Natural killer cell (primary cell): ENCODE measurements around the gene HADH. TPM values are rescaled to one million over a fixed set of nuclear protein-coding genes. Genes with fewer than 3 reads are reported as not detected.
A peak's percentile ranks its signal among the peaks of the same experiment; 100 is the strongest.

Source experiments
- ATAC-seq, 3 donors: fragments of 150-1000 bp in 2 of 3; fragments of 200-7000 bp in 1 of 3; cut with Tn5 transposase; 1 replicate in 1 of 3; 2 replicates in 2 of 3; pipeline ENCODE4 v1.10.0; 2021; ENCODE audit warnings: mild to moderate bottlenecking in 2 of 3, moderate library complexity in 2 of 3
- DNase-seq, 2 donors: peaks; one replicate each; pipeline versions ENCODE4 v3.0.0 to v3.0.0-alpha.2; 2013 to 2021; ENCODE audit warnings: mixed read lengths in 1 of 2
- H3K27ac ChIP-seq: one replicate; pipeline ENCODE4 v1.5.1; 2013; ENCODE audit warnings: mild to moderate bottlenecking, low read length
- H3K27me3 ChIP-seq: one replicate; pipeline ENCODE4 v1.6.1; 2013; ENCODE audit warnings: low read length; ENCODE audit not compliant: control insufficient read depth, insufficient read depth
- H3K36me3 ChIP-seq: one replicate; pipeline ENCODE4 v1.6.1; 2013; ENCODE audit warnings: low read length; ENCODE audit not compliant: control insufficient read depth, insufficient read depth
- H3K4me1 ChIP-seq: one replicate; pipeline ENCODE4 v1.6.1; 2013; ENCODE audit warnings: low read length; ENCODE audit not compliant: control insufficient read depth, insufficient read depth
- H3K4me3 ChIP-seq: one replicate; pipeline ENCODE4 v1.5.1; 2013; ENCODE audit warnings: low read length
- H3K9me3 ChIP-seq: one replicate; pipeline ENCODE4 v1.6.1; 2013; ENCODE audit warnings: low read length; ENCODE audit not compliant: control insufficient read depth, insufficient read depth
- H3K27ac Mint-ChIP-seq, 2 donors: one replicate each; pipeline ENCODE4 v1.8.0; 2022; ENCODE audit warnings: mild to moderate bottlenecking in 2 of 2, mixed read lengths in 2 of 2, moderate library complexity in 1 of 2
- H3K27me3 Mint-ChIP-seq, 2 donors: one replicate each; pipeline ENCODE4 v1.8.0; 2022; ENCODE audit warnings: low read depth in 2 of 2, mixed read lengths in 2 of 2
- H3K36me3 Mint-ChIP-seq: one replicate; pipeline ENCODE4 v1.8.0; 2022; ENCODE audit warnings: mixed read lengths
- H3K4me1 Mint-ChIP-seq, 2 donors: one replicate each; pipeline ENCODE4 v1.8.0; 2022; ENCODE audit warnings: mixed read lengths in 2 of 2
- H3K4me3 Mint-ChIP-seq: one replicate; pipeline ENCODE4 v1.8.0; 2022; ENCODE audit warnings: mild to moderate bottlenecking, moderate library complexity, mixed read lengths
- H3K9me3 Mint-ChIP-seq, 2 donors: one replicate each; pipeline ENCODE4 v1.8.0; 2022; ENCODE audit warnings: mixed read lengths in 2 of 2
- WGBS: methylation state at CpG from one replicate; pipeline ENCODE4 v1.1.7; 2013; ENCODE audit warnings: missing lambda C conversion rate; ENCODE audit not compliant: insufficient coverage; 5-methylcytosine and 5-hydroxymethylcytosine counted together
- intact Hi-C: fragments of 100-400 bp; cut with micrococcal nuclease; formaldehyde crosslinking; loops from one replicate; pipeline ENCODE4 v1.14.2; 2022
- total RNA-seq, 4 donors: library from RNA; stranded (reverse); fragments of 120-200 nt in 1 of 4; gene quantifications; one replicate each; pipeline versions ENCODE4 v1.2.3 to v1.2.4, GENCODE V29; 2013 to 2022
- TF ChIP-seq, protein P1 (sequence below): fragments of 200-600 bp; IDR thresholded peaks from one replicate; pipeline ENCODE4 v1.8.0; 2022; ENCODE audit warnings: antibody characterized with exemption

The HADH gene
- total RNA-seq, 3 donors from 2014 or later (not counting 1 experiment from before 2014, with no cell fraction given), result 9.1 to 16.5 (median 14.4) TPM

DNA sequence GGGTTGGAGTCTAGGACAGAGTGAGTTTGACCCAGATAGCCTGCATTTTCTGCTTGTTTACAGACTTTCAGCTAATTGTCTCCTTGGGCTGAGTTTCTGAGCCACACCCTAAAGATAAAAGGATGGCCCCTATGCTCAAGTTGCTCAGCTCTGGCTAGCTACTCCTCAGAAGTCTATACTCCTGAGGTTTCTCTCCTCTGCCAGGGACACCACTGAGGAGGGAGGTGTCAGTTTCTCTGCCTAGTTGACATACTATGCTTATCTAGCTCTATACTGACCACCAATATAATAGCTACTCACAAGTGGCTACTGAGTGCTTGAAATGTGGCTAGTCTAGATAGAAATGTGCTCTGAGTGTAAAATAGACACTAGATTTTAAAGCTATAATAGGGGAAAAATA, 23.6 kb downstream of the HADH start:
- intact Hi-C loops, result no loop called here
- Histone ChIP-seq H3K4me1 (peaks cover 3% of the 10 kb centered on the region), H3K27me3 (no peaks in the 10 kb centered on the region), H3K9me3 (no peaks in the 10 kb centered on the region), H3K27ac (no peak overlapping the region), H3K4me3 (no peak overlapping the region), H3K36me3 (peaks cover 16% of the 10 kb centered on the region)
- Mint-ChIP-seq H3K4me3 (no peak overlapping the region), H3K4me1 (peaks cover 4 to 18% of the 10 kb centered on the region in 2 donors), H3K27me3 (no peaks in the 10 kb centered on the region), H3K9me3 (no peaks in the 10 kb centered on the region), H3K27ac (no peak overlapping the region), H3K36me3 (peaks cover 8% of the 10 kb centered on the region)
- DNase-seq, result no peak
- TF ChIP-seq, protein P1, sequence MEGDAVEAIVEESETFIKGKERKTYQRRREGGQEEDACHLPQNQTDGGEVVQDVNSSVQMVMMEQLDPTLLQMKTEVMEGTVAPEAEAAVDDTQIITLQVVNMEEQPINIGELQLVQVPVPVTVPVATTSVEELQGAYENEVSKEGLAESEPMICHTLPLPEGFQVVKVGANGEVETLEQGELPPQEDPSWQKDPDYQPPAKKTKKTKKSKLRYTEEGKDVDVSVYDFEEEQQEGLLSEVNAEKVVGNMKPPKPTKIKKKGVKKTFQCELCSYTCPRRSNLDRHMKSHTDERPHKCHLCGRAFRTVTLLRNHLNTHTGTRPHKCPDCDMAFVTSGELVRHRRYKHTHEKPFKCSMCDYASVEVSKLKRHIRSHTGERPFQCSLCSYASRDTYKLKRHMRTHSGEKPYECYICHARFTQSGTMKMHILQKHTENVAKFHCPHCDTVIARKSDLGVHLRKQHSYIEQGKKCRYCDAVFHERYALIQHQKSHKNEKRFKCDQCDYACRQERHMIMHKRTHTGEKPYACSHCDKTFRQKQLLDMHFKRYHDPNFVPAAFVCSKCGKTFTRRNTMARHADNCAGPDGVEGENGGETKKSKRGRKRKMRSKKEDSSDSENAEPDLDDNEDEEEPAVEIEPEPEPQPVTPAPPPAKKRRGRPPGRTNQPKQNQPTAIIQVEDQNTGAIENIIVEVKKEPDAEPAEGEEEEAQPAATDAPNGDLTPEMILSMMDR, result no peak
- peak in 1 of 3 donors; percentile 57 for ATAC-seq

DNA sequence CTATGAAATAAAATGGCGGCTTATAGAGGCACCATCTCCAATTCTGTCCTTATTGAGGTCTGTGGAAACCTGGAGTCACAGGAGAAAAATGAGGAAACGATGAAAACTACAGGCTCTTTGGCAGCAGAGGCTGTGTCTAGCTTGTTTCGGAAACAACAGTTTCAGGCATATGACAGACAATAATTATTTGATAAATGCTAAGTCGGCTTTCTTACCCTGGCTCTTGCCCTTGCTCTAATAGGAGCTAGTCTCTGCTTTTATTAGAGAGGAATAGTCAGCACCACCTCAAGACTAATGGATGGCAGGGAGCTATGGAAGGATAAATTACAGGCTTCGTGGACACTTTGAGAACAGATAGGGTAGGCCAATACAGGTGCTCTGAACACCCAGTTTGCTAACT, 24.3 kb downstream of the HADH start:
- Mint-ChIP-seq H3K9me3 (no peaks in the 10 kb centered on the region), H3K4me1 (peaks cover 0 to 18% of the 10 kb centered on the region in 2 donors), H3K4me3 (no peak overlapping the region), H3K27ac (no peak overlapping the region), H3K36me3 (peaks cover 8% of the 10 kb centered on the region), H3K27me3 (no peaks in the 10 kb centered on the region)
- TF ChIP-seq, protein P1, result no peak
- no peaks in the 10 kb centered on the region for H3K27me3 ChIP-seq
- H3K4me1 ChIP-seq, result peaks cover 3% of the 10 kb centered on the region
- intact Hi-C loops, result no loop called here
- no peak overlapping the region for H3K27ac ChIP-seq
- peaks cover 16% of the 10 kb centered on the region for H3K36me3 ChIP-seq
- no peak for DNase-seq
- no peak for ATAC-seq
- no peak overlapping the region for H3K4me3 ChIP-seq
- no peaks in the 10 kb centered on the region for H3K9me3 ChIP-seq
- 98% methylated on average over 5 of the region's 5 CpGs for WGBS

DNA sequence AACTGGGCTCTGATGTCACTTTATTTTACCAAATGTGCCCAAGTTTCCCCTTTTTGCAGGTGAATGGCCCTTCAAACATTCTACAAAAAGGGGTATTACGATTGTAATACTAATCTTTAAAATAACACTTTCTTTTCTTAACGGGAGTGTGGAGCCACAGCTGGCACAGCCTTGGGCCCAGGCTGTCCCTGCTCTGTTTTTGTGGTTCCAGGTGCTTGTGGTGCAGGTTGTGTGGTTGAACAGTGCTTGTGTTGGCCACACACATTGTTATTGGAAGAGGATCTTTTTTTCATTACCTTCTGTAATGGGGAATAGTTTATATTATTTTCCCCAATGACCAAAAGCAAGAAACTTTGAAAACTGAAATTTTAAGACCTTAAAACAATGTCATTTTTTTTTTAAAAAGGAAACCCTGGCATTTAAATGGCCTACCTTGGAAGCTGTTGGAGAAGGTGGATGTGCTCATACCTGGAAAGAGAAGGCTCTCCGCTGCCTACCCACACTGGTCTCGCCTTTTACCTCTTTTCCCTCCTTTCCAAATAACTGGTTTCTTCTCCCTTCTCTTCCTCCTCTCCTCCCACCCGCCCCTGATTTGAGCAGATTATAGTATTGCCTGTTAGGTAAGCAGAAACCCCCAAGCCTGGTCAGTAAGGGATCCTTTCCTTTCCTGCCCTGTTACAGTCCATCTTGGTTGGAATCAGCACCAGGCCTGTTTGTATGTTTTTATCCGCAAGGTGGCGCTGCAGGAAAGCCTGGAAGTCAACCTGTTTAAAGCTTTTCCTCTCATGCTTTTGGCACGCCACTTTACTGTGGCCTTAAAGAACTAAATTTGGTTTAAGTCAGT, 28.6 kb downstream of the HADH start:
- Mint-ChIP-seq H3K27ac (no peak overlapping the region), H3K36me3 (peaks cover 8% of the 10 kb centered on the region), H3K9me3 (no peaks in the 10 kb centered on the region), H3K4me3 (no peak overlapping the region), H3K27me3 (no peaks in the 10 kb centered on the region), H3K4me1 (peaks cover 0 to 6% of the 10 kb centered on the region in 2 donors)
- Histone ChIP-seq H3K36me3 (peaks cover 28% of the 10 kb centered on the region), H3K4me3 (no peak overlapping the region), H3K27me3 (no peaks in the 10 kb centered on the region), H3K27ac (no peak overlapping the region), H3K9me3 (no peaks in the 10 kb centered on the region), H3K4me1 (peaks cover 2% of the 10 kb centered on the region)
- TF ChIP-seq, protein P1, result peak; percentile 83
- intact Hi-C loops, result loop anchor here (1.0 kb wide), 2 partner anchors 554 to 1388 kb away; no protein-coding TSS in a partner anchor
- peak; percentile 70 to 90 for DNase-seq
- WGBS, result 6% methylated on average over 3 of the region's 8 CpGs
- ATAC-seq, result peak; percentile 65 to 75 (median 68)
